Left forelimb (tissue), 1 donor: Measurements from ENCODE around the gene CHN2.
"Not testable (repeated sequence)": the region's sequence is repeated elsewhere in the genome, so short reads cannot be mapped to it uniquely, and the experiment has no call there.

Source experiments
- DNase-seq: peaks from one replicate; pipeline ENCODE4 v3.0.0-alpha.2; 2018; ENCODE audit warnings: low spot score

Gene CHN2

DNA sequence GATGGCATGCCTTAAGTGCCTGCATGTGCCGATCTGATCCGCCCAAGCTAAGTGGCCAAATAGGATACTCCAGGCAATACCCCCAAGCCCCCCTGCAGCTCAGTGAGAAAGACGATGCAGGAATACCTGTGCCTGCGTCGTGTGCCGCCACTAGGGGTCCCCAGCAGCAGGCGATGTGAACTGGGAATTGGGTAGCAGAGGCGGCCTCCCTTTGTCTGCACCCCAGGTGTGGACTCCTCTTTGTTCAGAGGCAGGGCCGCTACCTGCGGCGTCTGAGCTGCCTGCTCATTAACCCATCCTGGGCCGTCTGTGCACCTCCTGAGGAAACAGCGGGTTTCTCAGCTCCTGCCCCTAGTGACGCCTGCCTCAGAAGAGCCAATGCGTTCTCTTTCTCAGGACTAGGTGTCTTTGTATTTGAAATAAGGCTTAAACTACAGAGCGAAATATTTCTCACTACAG is 4.8 kb upstream of the CHN2 start:
- DNase-seq: no peak

DNA sequence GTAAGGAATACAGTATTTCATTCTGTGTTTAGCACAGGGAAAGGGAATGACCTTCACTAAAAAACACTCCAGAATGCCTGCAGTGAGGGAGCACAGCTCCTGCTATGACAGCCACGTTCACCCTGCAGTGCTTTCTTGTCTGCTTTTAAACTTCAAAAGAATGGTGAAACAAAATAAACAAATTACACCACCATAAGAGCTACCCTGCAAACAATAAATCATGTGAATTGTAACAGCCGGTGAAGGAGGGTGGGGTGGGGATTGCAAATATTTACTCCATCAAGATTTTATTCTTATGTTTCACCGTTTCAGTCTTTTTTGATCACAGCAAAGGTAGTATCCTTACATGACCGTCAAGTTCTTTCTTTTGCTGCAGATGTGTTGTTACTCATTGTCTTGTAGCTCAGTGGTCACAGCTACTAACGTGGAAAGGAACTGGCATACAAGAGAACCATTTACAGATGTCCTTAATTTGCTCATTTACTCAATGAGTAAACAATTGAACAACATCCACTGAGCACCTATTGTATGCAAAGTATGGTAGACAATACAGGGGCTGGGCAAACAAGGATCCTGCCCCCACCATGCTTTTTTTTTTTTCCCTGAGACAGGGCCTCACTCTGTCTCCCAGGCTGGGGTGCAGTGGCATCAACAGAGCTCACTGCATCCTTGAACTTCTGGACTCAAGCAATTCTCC is 4.1 kb upstream of the CHN2 start:
- DNase-seq: no peak

DNA sequence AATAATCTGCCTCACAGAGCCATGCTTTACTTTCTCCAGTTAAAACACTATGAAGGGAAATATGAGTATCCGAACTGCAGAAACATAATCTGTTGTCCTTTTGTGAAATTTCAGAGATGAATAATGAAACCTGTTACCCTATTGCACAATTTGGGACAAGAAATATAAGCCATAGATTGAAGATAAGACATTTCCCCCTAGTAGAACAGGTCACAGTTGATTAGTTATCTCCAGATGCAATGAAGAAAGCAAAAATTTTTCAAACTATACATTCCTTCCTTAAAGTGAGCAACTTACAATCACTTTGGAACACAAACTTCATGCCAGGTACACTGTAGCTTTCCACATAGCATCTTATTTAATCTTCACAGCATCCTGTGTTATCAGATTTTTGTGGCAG is 2.3 kb upstream of the CHN2 start:
- no peak for DNase-seq

DNA sequence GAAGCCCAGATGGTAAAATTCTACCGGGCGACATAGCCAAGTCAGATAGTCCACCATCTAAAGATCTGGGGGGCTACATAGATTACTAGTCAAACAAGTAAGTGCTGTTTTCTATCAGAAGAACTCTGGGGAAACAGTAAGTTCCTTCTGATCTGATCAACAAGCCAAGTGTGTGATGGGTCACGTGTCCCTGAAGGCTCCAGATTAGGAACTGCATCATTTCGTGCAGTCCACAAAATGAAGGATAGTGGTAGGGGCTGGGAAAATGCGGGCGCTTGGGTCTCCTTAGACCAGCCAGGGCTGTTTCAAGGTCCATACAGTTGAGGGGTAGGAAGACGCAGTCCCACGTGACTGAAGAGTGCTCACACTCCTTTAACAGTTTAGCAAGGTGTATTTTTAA is 1.8 kb upstream of the CHN2 start:
- DNase-seq: no peak

DNA sequence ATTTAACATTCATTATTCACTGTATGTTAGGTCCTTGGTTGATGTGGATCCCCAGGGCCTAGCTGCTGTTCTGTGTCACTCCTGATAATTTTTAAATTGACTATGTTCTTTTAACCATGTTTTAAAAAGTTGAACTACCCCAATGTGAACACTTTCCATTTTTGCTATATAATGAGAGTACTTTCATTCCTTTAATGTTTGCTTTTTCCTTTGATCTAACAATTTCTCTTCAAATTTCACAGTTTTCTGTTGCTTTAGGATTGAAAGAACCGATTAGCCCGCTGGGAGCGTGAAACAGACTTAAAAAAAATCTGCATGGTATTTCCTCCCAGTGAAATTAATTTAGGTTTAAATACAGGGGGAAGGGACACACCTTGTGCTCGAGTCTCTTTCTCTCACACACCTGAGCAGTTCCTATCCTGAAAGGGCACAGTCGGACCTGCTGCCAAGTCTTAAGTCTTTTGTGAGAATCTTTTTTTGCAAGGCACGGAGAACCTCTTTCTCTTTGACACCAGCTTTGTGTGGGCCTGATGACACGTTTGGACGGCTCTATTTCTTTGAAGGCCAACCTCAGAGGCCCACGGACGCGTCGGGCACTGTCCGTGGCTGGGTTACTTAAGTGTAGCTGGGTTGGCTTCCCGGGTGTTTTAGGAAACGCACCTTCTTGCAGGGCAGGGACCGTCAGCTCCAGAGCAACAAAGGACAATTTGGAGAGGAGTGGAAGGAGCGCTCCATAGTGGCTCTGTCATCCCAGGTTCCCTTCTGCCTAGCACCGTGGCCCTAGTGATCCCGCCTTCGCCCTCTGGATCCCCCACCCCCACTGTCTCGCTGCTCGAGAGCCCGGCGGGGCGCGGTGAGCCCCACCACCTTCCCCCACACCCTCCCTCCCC is 1.0 kb upstream of the CHN2 start:
- no peak for DNase-seq

DNA sequence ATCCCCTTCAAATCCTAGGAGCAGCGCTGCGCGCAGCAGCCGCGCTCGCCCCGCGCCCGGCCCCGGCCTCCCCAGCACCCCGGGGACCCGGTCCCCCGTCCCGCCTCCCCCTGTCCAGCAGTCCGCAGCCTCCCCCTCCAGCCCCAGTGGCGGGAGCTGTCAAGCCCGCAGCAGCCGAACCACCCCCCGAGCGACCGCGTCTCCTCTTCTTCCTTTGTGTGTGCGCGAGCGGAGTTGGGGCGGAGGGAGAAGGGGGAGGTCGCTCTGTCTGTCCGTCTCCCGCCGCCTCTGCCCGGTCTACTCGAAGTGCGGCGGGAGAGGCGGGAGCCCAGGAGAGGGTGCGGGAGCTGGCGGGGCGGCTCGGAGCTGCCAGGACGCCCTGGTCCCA is 375 bp upstream of the CHN2 start:
- no peak for DNase-seq

DNA sequence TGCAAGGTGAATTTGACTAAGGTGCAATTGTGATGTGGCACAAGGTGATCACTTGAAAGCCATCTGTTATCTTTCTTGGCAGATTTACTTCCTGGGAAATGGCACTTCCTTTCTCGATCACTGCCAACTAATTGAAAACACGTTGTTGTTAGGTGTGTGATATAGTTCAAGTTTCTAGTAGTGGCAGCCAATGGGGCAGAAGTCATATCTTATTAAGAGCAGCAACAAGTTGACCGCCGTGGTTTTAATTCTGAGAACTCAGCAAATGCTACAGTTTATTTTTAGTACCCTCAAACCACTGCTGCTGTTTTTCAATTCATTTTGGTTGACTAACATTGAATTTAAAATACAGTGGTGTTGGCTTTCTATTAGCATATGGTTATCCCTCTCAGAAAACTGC is 1.6 kb downstream of the CHN2 start:
- DNase-seq: no peak

DNA sequence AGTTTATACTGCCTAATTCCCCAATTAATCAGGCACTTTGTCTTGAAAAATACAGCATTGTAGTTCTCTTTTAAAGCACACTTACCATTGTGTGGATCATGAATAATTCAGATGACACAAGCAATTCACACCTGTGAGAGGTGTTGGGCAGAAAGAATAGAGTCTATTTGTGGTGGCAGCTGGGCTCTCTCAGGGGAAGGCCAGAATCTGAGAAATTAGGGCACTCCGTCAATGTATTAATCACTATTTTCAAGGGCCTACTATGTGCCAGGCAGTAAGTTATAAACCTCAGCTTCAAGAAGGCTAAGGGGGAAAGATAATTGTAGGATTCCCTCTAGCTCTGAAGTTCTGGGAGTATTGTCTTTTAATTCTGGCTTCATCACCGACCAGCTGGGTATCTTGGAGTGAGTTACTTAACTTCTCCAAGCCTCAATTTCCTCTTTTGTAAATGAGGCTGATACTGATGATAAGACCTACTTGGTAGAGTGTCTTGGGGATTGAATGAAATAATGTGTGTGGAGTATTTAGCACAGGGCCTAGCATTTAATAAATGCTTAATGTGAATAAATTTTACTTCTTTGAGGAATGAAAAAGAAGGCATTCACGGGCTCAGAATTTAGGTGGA is 2.5 kb downstream of the CHN2 start:
- DNase-seq: no peak

DNA sequence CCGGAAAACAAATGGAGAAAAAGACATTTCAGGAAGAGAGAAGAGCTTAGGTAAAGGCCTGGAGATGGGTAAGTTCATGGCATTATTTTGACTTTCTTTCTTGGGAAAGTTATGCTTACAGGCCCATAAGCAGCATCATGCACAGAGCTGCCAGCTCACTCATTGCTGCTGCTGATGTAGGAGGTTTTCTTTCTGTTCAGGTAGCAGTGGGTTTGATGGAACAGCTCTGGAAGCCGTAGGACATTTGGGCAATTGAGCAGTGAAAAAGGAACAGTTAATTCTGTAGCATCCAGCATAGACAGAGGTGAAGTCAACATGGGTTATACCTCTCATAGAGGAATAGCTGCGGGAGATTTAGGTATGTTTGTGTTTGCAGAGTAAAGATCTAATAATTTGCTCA is 3.3 kb downstream of the CHN2 start:
- DNase-seq: no peak

DNA sequence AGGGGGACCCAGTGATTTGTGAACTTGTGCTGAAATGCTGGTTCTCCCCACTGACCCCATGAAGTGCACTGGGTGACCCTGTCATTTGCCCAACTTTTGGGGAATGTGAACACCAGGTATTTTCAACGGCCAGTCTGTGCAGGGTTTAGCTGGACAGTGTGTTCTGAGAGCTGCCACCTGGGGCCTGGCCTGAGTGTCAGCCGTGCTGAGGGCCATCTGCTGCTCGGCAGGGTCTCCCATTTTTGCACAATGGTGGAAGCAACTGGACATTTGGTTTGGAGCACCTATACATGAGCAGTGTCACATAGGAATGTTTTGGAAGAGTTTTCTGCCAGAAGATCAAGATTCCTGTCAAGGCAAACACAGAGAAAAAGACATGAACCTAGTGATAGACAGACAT is 5.2 kb downstream of the CHN2 start:
- DNase-seq: no peak

DNA sequence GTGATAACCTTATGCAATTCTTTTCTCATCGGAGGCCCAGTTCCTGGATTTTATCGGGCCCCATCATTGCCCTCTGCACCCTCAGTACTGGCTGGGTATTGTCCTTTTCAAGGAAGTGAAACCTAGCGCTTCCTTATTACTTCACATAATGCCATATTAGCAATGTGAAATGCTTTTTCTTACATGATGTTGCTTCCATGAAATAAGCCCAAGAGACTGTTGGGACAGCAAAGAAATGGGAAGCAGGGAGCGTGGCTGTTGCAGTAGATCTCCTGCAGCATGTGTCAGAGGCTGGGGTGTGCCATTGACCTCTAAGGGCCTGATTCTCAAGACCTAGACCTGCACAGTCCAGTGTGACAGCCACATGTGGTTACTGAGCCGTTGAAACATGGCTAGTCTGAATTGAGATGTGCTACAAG is 8.1 kb downstream of the CHN2 start:
- DNase-seq: no peak

DNA sequence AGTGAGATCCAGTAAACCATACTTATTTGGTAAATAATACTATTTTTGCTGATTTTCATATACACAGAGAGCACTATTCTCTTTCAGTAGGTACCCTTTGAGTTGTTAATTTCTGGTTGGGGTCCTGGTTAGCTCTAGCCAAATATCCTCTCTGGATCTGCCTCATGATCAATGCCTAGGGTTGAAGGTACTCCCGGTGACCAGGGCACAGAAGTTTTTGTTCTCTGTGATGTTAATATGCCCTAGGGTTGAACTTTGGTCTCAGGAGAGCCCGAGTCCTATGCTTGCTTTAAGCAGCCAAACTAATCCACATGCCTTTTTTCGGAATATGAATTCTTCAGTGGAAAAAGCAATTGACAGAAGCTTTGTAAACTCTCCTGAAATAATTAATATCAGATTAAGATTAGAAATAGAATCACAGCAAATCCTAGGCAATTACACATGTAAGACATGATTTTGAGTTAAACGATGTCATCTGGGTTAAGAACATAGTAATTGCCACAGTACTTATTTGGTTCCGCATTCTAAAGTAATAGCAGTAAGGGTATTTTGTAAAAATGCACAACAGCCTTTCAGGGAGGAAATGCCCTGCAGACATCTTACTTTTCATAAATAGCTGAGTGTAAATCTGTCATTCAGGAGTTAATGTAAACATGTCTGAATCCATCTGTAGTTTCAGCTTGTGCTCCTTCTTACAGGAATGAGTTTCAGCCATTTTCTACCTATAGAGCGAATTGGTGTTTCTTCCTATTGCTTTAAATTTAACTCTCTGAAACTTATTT is 10.1 kb downstream of the CHN2 start:
- no peak for DNase-seq

DNA sequence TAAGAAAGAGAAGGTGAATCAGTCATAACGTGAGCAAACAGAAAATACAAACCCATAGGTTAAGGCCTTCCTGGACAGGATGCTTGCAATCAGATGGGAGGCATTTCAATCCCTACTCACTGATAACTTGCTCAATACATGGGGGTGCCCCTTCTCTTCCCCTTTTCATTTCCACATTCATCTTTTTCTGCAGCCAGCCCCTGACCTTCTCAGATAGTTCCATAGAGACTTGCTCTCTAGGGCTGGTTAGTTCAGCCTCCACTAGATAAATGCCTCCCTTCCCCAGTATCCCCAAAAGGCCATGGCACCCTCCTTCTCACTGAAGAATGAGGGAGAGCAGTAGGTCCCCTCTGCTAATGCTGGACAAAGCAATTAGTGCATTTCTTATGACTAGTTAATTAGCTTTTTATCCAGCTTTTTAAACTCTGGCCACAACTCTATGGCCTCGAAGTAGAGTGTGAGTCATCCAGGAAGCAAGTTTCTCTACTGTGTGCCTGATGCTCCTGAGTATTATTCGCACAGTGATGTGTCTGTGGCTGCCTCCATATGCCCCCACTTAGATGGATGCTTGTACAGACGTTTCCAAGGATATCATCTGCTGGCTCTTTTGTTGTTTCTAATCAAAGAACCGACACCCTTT is 12.7 kb downstream of the CHN2 start:
- DNase-seq: no peak

DNA sequence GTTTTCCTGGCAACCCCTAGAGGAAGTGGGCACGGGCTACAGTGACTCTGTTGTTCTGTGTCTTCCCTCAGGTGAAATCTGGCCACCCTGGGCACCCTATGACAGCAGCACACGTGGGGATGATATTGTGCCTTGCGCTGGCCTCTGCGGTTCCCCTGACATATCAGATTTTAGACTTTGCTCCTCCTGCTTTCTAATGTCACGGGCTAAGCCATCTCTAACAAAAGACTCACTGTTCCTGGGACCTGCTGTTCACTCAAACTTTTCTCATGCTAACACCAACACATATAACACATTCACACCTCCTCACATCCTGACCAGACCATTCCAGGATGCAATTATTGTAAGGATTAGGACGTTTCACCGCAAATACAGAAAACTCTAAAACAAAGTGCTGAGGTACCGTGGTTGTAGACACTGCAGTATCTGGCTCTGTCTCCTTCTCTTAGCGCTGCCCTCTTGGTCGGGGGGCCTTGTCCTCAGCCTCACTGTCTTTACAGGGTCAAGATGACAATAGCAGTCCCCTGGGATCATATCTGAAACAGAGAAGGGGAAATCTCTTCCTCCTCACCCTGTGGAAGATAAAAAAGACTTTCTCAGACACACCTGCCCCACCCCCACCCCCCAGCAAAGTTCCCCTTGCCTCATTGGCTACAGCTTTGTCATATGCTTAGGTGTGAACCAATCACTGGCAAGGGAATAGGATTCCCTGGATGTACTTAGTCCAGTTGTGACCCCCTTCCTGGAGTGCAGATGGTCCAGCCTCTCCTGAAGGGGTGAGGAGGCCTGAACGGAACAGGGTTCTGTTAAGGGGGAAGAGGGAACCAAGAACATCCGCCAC is 14.1 kb downstream of the CHN2 start:
- DNase-seq: no peak

DNA sequence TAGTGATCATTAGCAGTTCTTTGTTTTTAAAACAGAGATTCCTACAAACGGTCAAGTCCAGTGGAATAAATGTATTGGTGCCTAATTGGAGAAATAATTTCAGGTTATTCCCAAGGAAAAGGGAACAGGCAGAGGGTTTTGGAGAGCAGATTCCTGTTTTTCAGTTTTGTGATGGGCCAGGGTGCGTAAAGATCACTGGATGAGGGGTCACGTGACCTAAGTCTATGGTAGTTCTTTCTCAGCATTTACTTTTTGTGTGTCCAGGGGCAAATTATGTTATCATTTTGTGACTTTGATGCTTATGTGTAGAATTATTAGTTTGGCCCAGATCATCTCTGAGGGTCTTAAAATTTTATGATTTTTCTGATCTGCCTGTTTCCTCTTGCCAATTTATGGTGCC is 15.2 kb downstream of the CHN2 start:
- no peak for DNase-seq

DNA sequence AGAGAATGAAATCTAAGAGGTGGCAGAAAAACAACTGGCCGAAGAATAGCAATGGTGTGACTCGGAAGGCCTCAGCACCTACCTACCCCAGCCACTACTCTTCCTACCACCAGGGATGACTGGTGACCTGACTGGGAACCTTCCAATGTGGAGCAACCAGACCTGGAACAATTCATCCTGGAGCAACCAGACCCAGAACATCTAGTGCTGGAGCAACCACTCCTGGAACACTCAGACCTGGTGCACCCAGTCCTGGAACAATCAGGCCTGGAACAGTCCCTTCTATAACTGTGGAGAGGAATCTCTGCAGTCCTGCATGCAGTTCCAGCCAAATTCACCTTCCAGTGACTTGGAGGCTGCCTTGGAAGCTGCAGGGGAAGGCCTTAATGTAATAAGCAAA is 18.2 kb downstream of the CHN2 start:
- not testable (repeated sequence) for DNase-seq

DNA sequence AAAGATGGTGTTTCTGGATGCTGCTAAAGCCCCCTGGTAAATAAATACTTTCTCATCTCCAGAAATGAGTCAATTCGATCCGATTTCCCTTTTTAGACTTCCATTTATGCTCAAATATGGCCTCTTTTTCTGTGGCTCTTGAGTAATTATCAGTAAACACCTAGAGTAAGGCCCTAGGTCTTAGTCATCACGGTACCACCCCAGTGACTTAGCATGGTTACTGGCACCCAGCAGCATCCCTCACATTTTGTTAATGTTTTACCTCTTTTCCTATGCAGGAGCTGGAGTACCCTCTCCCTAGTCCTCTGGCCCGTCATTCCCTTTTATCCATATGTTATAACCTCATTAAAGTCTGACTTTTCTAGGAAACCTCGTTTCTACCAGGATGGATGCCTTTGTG is 19.5 kb downstream of the CHN2 start:
- no peak for DNase-seq

DNA sequence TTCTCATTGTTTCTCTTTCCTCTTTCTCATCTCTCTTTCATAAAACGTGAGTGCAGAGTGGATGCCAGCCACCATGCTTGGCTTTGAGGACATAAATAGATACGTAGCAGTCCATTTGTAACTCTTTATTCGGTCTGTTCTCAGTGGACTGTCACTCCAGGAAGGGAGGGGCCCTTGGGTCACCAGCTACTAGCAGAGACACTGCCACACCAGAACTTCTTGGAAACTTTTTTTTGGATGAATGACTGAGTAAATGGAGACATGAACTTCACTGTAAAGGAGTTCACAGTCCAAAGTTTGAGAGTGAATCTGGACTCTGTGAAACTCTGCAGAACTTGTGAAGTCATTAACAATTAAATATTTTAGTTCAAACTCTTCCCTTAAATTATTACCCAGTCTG is 20.2 kb downstream of the CHN2 start:
- no peak for DNase-seq

DNA sequence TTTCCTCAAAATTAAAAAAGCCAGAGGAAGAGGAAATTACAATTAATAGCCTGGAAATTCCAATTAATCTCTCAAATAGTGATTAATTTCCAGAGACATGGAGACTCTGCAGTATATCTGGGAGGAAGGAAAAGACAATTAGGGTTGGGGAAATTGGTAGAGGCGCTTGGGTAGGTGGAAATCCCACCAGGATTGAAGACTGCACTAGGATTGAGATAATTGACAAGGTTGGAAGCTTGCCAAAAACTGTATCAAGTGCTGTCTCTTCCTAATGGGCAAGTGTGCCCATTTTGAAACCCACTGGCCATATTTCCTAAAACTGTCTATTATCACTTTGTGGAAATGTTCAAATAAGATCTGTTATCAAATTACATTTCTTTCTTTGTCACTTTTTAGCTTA is 21.6 kb downstream of the CHN2 start:
- DNase-seq: no peak

DNA sequence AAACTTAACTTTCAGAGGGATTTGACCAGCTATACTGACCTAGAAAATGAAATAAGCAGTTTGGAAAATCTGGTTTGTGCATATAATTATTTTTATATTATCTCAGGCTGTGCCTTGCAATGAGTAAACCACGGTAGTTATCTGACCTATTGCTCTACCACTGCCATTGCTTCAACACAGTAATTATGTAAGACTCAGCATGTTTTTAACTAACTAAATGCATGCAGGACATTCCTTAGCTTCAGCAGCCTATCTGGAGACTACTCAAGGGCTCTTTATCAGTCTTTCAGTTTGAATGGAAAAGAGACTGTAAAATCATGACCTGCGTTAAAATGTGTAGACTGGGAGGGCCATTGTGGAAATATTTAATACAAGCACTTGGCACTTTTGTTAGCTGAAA is 22.5 kb downstream of the CHN2 start:
- DNase-seq: no peak

DNA sequence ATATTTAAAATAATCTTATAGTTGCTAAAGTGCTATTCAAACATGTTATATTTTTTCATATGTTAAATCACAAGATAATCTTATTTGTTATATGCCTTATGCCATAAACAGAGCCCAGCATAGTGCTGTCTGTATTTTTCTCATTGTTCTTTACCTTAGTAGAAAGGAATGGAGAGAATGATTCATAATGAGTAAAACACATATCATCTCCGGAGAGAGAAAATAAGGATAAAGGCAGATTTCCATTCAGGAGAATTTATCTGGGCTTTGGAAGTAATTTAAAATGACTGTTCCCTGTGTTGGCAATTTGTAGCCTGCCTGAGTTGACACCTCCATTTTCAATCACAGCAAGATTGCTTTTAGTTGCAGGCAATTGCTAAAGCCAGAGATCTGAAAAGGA is 30.2 kb downstream of the CHN2 start:
- DNase-seq: no peak
